ENCODE measurements around the gene ATP6V1E1.
"Not testable (repeated sequence)": the region's sequence is repeated elsewhere in the genome, so short reads cannot be mapped to it uniquely, and the experiment has no call there.

The ATP6V1E1 gene

DNA sequence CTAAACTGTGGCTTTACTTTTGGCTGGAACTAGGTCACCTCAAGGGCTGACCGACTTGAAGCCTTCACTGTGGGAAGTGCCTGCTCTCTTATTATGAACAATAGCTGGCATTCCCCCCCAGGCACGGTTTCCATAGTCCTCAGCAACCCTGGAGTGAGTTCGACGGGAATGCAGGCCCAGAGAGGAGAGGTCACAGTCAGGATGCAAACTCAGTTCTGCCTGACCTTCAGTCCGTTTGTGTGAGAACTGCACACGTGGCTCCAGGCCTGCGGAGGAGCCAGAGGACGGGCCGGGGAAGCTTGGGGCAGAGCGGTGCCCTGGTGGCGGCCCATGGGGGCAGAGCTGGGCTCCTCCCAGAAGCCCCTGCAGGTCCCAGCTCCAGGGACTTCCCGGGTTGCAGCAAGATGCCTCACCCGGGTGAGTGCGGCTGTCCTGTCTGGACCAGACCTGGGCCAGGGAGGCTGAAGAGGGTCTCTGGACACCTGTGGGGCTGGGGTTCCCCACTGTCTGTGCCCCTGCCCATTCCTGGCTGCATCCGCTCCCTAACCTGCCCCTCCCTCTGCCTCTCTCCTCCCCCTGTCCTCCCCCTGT, 48.0 kb downstream of the ATP6V1E1 start:
- DNase-seq: no peak

GRCh38 chr22:17579535-17579981, 49.0 kb downstream of the ATP6V1E1 start:
- no peak for DNase-seq

- no peak for DNase-seq
Observed at GRCh38 chr22:17578136-17578754, 50.3 kb downstream of the ATP6V1E1 start.

GRCh38 chr22:17576470-17576869, 52.1 kb downstream of the ATP6V1E1 start:
- no peak for DNase-seq

- no peak for DNase-seq
Observed at GRCh38 chr22:17575681-17576080, 52.9 kb downstream of the ATP6V1E1 start.

DNA sequence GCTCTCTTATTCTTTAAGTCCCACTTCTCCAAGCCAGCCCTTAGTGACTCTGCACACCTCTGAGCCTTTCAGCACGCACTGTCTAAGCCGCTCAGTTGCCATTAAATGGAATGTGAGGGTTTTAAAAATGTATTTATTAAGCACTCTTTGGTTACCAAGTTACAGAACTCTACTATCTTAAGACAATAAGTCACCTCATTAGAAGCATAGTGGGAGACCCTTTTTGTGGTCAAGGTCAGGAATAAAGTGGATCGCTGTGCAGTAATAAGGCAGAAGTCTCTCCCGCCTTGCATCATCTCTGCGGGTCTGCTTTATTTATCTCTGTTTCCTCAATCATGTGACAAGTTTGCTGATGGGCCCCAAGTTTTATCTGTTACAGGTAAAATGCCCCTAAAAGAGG, 53.4 kb downstream of the ATP6V1E1 start:
- DNase-seq: no peak

DNA sequence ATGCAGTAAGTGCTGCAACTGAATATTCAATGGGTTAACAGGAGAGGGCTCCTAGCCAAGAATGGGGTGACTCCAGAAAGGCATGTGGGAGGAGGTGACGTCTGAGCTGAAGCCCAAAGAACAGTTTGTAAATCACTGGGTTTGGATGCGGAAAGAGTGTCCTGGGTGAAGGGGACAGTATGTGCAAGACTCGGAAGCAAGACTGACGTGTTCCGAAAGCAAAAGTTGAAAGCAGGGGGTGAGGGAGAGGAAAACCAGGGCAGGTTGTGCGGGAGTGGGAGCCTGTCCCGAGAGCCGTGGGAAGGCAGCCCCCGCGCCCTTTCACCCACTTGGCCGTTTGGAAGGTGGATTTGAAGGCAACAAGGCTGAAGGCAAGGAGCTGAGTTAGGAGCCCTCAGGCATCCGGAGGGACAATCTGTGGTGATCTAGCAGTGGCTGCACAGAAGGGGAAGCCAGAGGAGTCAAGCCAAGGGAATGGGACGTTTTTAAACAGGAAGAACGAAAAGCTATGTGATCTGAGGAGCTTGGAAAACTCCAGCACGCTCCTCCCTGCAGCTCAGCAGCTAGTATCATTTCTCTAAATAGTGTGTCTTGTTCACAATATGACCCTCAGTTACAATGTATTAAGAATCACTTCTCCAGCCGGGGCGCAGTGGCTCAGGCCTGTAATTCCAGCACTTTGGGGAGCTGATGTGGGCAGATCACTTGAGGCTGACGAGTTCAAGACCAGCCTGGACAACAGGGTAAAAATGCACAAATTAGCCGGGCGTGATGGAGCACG, 57.5 kb downstream of the ATP6V1E1 start:
- no peak for DNase-seq

- DNase-seq: peak; percentile 29
Observed at GRCh38 chr22:17569971-17570511, 58.5 kb downstream of the ATP6V1E1 start.

DNA sequence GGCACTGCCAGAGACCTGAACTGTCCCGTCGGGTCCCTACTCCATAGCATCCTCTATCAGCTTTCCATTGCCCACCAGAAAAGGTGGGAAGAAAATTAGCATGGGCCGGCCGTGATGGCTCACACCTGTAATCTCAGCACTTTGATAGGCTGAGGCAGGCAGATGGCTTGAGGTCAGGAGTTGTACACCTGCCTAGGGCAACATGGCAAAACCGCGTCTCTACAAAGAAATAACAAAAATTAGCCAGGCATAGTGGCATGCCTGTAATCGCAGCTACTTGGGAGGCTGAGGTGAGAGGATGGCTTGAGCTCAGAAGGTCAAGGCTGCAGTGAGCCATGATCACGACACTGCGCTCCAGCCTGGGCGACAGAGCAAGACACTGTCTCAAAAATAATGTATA, 61.8 kb downstream of the ATP6V1E1 start:
- no peak for DNase-seq

- DNase-seq: not testable (repeated sequence)
Observed at GRCh38 chr22:17566016-17566687, 62.4 kb downstream of the ATP6V1E1 start.

- DNase-seq: no peak
Observed at GRCh38 chr22:17563936-17564391, 64.6 kb downstream of the ATP6V1E1 start.

DNA sequence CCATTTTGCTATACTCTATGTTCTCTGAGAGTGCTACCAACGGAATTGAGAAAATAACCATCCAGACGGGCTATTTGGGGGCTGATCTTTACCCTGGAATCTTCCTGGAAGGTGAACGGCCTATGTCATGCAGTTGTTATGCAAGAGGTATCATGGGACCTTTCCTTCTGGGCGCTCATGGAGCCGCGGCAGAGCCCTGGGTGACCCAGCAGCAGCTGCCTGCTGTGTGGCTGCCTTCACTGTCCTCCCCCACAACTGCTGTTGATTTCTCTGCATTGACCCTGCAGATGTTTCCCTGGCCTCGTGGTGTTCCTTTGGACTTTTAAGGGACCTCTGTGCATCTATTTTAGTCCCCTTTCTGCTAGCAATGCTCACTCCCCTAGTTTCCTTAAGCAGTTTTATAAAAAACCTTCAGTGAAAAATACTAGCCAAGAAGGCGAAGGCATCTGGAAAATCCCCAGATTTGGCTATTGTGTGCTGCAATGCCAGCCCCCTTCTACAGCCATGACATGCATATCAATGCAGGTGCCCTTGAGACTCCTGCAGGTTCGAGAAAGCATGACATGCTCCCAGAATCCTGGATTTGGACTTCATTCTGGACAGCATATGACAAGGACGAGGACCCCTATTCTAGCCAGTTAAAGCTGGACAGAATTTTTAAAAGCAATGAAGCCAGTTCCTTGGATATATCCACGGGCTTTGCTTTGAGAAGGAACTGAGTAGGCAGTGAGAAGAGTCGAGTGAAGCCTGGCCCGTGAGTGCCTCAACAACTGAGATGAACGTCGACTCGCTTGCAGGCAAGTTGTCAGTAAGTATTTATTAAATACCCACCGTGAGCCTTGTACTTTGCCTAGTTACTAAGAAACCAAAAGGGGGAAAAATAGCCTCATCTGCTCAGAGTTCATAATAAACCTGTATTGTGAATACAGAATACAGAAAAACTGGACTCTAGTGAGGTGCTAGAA, 65.4 kb downstream of the ATP6V1E1 start, which contains the start of gene SLC25A18:
SLC25A18 (plus strand) TSS at position 593 of the 965 bp plus-strand sequence. CDS start 16,447 bp downstream, outside the sequence.
- no peak for DNase-seq

DNA sequence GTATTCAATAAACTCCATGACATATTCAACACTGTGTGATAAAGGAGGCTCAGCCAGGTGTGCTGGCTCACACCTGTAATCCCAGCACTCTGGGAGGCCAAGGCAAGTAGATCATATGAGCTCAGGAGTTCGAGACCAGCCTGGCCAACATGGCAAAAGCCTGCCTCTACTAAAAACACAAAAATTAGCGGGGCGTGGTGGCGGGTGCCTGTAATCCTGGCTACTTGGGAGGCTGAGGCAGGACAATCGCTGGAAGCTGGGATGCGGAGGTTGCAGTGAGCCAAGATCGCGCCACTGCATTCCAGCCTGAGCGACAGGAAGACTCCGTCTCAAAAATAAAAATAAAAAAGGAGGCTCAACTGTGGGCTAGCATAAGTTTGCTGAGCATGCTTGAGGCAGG, 69.4 kb downstream of the ATP6V1E1 start:
- no peak for DNase-seq

GRCh38 chr22:17554814-17555213, 73.7 kb downstream of the ATP6V1E1 start:
- DNase-seq: no peak

DNA sequence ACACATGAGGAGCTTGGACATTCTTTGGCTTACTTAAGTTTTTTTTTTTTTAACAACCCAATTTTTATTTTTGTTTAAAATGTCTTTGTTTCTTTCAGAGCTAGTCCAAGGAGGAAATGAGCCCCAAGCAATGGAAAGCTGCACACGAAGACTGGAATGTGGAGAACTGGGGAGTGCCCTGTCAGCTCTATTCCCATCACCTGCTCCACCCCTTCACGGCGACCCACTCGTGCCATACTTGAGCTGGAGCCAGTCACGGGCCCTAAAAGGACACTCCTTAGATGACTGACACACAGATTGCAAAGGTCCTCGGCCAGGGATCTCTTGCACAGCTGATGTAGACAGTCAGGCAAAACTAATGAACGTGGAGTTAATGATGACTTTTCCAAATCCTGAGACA, 75.8 kb downstream of the ATP6V1E1 start:
- no peak for DNase-seq

GRCh38 chr22:17549655-17550054, 78.9 kb downstream of the ATP6V1E1 start:
- no peak for DNase-seq

DNA sequence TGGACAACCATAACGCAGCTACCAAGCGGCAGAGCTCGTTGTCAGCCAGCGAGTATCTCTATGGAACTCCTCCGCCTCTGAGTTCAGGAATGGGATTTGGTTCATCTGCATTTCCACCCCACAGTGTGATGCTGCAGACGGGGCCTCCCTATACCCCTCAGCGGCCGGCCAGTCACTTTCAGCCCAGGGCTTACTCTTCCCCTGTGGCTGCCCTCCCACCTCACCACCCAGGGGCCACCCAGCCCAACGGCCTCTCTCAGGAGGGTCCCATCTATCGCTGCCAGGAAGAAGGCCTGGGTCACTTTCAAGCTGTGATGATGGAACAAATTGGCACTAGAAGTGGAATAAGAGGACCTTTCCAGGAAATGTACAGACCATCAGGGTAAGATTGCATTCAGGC, 79.4 kb downstream of the ATP6V1E1 start:
- DNase-seq: no peak

- DNase-seq: no peak
Observed at GRCh38 chr22:17548756-17549035, 79.9 kb downstream of the ATP6V1E1 start.

GRCh38 chr22:17548010-17548755, 80.4 kb downstream of the ATP6V1E1 start:
- DNase-seq: no peak

- no peak for DNase-seq
Observed at GRCh38 chr22:17542452-17542851, 86.1 kb downstream of the ATP6V1E1 start.

All from NCI-H1092 (cell line).